ENCODE results near the gene CYFIP1.

DNA sequence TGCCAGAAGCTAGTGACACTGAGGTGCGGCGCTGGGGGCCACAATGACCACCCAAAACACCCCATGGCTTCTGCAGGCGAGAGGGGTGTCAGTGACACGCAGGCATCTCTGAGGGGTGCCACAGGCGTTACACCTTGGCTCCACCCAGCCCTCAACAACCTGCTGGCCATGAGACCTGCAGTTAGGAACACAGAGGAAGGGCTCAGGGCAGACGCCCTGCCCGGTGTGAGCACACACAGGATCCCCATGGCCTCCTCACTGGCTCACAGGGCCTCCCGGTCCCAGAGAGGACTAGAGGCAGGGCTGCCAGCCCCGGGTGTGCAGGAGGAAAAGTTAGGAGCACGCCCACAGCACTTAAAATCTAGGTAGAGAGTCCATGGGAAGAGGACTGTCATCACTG is 35.1 kb downstream of the CYFIP1 start:
- TF ChIP-seq ZNF274 (IDR thresholded peaks at IDR 0.05; ENCODE audit: low read depth, low read length): no peak
- TF ChIP-seq POLR2AphosphoS5 (IDR thresholded peaks at IDR 0.05; ENCODE audit: low read depth, low read length): no peak
- TF ChIP-seq, protein P1, sequence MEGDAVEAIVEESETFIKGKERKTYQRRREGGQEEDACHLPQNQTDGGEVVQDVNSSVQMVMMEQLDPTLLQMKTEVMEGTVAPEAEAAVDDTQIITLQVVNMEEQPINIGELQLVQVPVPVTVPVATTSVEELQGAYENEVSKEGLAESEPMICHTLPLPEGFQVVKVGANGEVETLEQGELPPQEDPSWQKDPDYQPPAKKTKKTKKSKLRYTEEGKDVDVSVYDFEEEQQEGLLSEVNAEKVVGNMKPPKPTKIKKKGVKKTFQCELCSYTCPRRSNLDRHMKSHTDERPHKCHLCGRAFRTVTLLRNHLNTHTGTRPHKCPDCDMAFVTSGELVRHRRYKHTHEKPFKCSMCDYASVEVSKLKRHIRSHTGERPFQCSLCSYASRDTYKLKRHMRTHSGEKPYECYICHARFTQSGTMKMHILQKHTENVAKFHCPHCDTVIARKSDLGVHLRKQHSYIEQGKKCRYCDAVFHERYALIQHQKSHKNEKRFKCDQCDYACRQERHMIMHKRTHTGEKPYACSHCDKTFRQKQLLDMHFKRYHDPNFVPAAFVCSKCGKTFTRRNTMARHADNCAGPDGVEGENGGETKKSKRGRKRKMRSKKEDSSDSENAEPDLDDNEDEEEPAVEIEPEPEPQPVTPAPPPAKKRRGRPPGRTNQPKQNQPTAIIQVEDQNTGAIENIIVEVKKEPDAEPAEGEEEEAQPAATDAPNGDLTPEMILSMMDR (IDR thresholded peaks at IDR 0.05 in 2 of 3, conservative IDR thresholded peaks at IDR 0.05 in 1 of 3; ENCODE audit: borderline replicate concordance in 1 of 3, insufficient read depth in 1 of 3, low read depth in 2 of 3, low read length in 2 of 3): no peak
- no peak for TF ChIP-seq EZH2 (IDR thresholded peaks at IDR 0.05)
- no peak for TF ChIP-seq POLR2A (IDR thresholded peaks at IDR 0.05; ENCODE audit: borderline replicate concordance, extremely low read depth, insufficient read depth, insufficient read length)
- TF ChIP-seq CBX3 (IDR thresholded peaks at IDR 0.05; ENCODE audit: low read depth): no peak
- TF ChIP-seq EGR1 (IDR thresholded peaks at IDR 0.05; ENCODE audit: low read depth): no peak
- no peak for TF ChIP-seq SRF (IDR thresholded peaks at IDR 0.05; ENCODE audit: low read depth)
- TF ChIP-seq, protein P2, sequence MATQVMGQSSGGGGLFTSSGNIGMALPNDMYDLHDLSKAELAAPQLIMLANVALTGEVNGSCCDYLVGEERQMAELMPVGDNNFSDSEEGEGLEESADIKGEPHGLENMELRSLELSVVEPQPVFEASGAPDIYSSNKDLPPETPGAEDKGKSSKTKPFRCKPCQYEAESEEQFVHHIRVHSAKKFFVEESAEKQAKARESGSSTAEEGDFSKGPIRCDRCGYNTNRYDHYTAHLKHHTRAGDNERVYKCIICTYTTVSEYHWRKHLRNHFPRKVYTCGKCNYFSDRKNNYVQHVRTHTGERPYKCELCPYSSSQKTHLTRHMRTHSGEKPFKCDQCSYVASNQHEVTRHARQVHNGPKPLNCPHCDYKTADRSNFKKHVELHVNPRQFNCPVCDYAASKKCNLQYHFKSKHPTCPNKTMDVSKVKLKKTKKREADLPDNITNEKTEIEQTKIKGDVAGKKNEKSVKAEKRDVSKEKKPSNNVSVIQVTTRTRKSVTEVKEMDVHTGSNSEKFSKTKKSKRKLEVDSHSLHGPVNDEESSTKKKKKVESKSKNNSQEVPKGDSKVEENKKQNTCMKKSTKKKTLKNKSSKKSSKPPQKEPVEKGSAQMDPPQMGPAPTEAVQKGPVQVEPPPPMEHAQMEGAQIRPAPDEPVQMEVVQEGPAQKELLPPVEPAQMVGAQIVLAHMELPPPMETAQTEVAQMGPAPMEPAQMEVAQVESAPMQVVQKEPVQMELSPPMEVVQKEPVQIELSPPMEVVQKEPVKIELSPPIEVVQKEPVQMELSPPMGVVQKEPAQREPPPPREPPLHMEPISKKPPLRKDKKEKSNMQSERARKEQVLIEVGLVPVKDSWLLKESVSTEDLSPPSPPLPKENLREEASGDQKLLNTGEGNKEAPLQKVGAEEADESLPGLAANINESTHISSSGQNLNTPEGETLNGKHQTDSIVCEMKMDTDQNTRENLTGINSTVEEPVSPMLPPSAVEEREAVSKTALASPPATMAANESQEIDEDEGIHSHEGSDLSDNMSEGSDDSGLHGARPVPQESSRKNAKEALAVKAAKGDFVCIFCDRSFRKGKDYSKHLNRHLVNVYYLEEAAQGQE (IDR thresholded peaks at IDR 0.05; ENCODE audit: low read depth): no peak
- no peak for TF ChIP-seq YY1 (IDR thresholded peaks at IDR 0.05; ENCODE audit: extremely low read depth, insufficient replicate concordance, low read depth, low read length)
- TF ChIP-seq, protein P3, sequence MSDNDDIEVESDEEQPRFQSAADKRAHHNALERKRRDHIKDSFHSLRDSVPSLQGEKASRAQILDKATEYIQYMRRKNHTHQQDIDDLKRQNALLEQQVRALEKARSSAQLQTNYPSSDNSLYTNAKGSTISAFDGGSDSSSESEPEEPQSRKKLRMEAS (IDR thresholded peaks at IDR 0.05): no peak
- TF ChIP-seq, protein P4, sequence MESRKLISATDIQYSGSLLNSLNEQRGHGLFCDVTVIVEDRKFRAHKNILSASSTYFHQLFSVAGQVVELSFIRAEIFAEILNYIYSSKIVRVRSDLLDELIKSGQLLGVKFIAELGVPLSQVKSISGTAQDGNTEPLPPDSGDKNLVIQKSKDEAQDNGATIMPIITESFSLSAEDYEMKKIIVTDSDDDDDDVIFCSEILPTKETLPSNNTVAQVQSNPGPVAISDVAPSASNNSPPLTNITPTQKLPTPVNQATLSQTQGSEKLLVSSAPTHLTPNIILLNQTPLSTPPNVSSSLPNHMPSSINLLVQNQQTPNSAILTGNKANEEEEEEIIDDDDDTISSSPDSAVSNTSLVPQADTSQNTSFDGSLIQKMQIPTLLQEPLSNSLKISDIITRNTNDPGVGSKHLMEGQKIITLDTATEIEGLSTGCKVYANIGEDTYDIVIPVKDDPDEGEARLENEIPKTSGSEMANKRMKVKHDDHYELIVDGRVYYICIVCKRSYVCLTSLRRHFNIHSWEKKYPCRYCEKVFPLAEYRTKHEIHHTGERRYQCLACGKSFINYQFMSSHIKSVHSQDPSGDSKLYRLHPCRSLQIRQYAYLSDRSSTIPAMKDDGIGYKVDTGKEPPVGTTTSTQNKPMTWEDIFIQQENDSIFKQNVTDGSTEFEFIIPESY (IDR thresholded peaks at IDR 0.05; ENCODE audit: extremely low read depth, insufficient replicate concordance, low read length): no peak

All from HCT116 (cell line).